ENCODE data around the gene KLK7.
"Not testable (repeated sequence)": the region's sequence is repeated elsewhere in the genome, so short reads cannot be mapped to it uniquely, and the experiment has no call there.

The KLK7 gene

GRCh38 chr19:50977626-50978025 lies 6.1 kb downstream of the KLK7 start:
- H3K9me3 ChIP-seq (ENCODE audit: control insufficient read depth, insufficient read depth, low read length), result no peaks in the 10 kb centered on the region
- no peak overlapping the region for H3K27ac ChIP-seq (ENCODE audit: low read depth, low read length)
- H3K36me3 ChIP-seq (ENCODE audit: control insufficient read depth, insufficient read depth, low read length), result no peaks in the 10 kb centered on the region
- H3K4me3 ChIP-seq (ENCODE audit: low read depth, low read length), result no peak overlapping the region
- H3K27me3 ChIP-seq (ENCODE audit: control insufficient read depth, insufficient read depth, low read length), result no peaks in the 10 kb centered on the region
- H3K9ac ChIP-seq (ENCODE audit: low read depth, low read length), result no peak overlapping the region
- peaks cover 15% of the 10 kb centered on the region for H3K4me1 ChIP-seq (ENCODE audit: control insufficient read depth, insufficient read depth, low read length)

DNA sequence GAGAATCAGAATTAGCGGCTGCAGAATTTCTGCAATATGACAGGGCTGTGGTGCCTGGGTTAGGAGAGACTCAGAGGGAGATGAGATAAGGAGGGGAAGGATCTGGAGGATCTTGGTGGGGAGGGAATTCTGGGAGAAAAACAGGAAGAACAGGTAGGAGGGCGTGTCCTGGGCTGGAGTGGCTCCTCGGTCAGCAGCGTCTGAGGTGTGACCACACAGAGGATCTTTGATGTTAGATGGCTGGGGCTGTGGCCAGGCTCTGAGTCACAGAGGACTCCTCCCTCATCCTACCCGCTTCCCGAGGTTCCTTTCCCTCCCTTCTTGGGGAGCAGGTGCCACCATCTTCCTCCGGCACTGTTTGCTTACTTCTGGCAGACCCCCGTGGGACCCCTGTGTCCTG lies 8.0 kb downstream of the KLK7 start:
- H3K9ac ChIP-seq (ENCODE audit: low read depth, low read length), result no peak overlapping the region
- H3K27me3 ChIP-seq (ENCODE audit: control insufficient read depth, insufficient read depth, low read length), result no peaks in the 10 kb centered on the region
- peaks cover 15% of the 10 kb centered on the region for H3K4me1 ChIP-seq (ENCODE audit: control insufficient read depth, insufficient read depth, low read length)
- H3K9me3 ChIP-seq (ENCODE audit: control insufficient read depth, insufficient read depth, low read length), result no peaks in the 10 kb centered on the region
- no peak overlapping the region for H3K27ac ChIP-seq (ENCODE audit: low read depth, low read length)
- H3K36me3 ChIP-seq (ENCODE audit: control insufficient read depth, insufficient read depth, low read length), result no peaks in the 10 kb centered on the region
- no peak overlapping the region for H3K4me3 ChIP-seq (ENCODE audit: low read depth, low read length)

- Histone ChIP-seq H3K4me3 (ENCODE audit: low read depth, low read length) (no peak overlapping the region), H3K27ac (ENCODE audit: low read depth, low read length) (no peak overlapping the region), H3K27me3 (ENCODE audit: control insufficient read depth, insufficient read depth, low read length) (no peaks in the 10 kb centered on the region), H3K36me3 (ENCODE audit: control insufficient read depth, insufficient read depth, low read length) (no peaks in the 10 kb centered on the region), H3K9me3 (ENCODE audit: control insufficient read depth, insufficient read depth, low read length) (no peaks in the 10 kb centered on the region), H3K9ac (ENCODE audit: low read depth, low read length) (no peak overlapping the region), H3K4me1 (ENCODE audit: control insufficient read depth, insufficient read depth, low read length) (peaks cover 15% of the 10 kb centered on the region)
Measured at GRCh38 chr19:50974702-50975556, 8.8 kb downstream of the KLK7 start.

DNA sequence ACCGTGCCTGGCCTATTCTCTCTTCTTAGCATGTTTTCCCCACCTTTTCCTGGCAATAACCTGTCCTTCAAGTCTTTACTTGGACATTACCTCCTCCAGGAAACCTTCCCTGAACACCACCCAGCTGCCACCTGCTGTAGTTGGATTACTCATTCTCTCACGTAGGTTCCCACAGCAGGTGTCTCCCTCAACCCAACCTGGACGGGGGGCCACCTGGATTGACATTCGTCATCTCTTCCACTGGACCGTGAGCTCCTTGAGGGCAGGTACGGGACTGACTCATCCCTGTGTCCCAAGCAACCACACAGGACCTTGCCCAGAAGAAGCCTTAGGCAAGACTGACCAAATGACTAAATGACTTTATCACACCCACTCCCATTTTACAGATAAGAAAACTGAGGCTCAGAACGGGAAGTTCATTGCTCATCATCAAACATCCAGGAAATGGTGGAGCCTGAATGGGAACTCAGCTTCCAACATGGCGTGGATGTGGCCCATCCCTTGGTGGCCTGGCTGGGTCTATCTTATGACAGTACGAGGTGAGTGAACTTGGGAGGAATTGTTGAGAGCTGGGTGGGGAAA lies 10.8 kb downstream of the KLK7 start:
- Histone ChIP-seq H3K4me1 (ENCODE audit: control insufficient read depth, insufficient read depth, low read length) (peaks cover 10% of the 10 kb centered on the region; the same call in 1 of the 2 replicates), H3K27ac (ENCODE audit: low read depth, low read length) (no peak overlapping the region), H3K36me3 (ENCODE audit: control insufficient read depth, insufficient read depth, low read length) (no peaks in the 10 kb centered on the region), H3K4me3 (ENCODE audit: low read depth, low read length) (no peak overlapping the region), H3K9ac (ENCODE audit: low read depth, low read length) (no peak overlapping the region), H3K27me3 (ENCODE audit: control insufficient read depth, insufficient read depth, low read length) (no peaks in the 10 kb centered on the region), H3K9me3 (ENCODE audit: control insufficient read depth, insufficient read depth, low read length) (no peaks in the 10 kb centered on the region)

DNA sequence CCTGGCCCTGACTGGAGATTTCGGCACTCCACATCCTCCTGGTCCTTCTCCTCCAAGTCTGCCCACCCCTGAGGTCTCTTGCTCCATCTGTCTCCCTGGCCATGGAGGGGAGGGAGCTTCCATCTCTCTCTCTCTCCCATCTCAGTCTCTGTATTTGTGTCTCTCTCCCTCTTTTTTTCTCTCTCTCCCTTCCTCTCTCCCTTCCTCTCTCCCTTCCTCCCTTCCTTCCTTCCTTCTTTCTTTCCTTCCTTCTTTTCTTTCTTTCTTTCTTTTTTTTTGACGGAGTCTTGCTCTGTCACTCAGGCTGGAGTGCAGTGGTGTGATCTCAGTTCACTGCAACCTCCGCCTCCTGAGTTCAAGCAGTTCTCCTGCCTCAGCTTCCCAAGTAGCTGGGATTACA lies 13.9 kb downstream of the KLK7 start:
- not testable (repeated sequence) for H3K4me1 ChIP-seq (ENCODE audit: control insufficient read depth, insufficient read depth, low read length); H3K36me3 ChIP-seq (ENCODE audit: control insufficient read depth, insufficient read depth, low read length); H3K4me3 ChIP-seq (ENCODE audit: low read depth, low read length); H3K27me3 ChIP-seq (ENCODE audit: control insufficient read depth, insufficient read depth, low read length); H3K27ac ChIP-seq (ENCODE audit: low read depth, low read length); H3K9me3 ChIP-seq (ENCODE audit: control insufficient read depth, insufficient read depth, low read length); H3K9ac ChIP-seq (ENCODE audit: low read depth, low read length)

GRCh38 chr19:50969413-50969760 lies 14.3 kb downstream of the KLK7 start, which contains the start of gene KLK6:
KLK6 (minus strand) TSS chr19:50969591; CDS start chr19:50968104, 1,487 bp downstream.
- Histone ChIP-seq H3K9ac (ENCODE audit: low read depth, low read length) (no peak within 1 kb of the TSS), H3K4me1 (ENCODE audit: control insufficient read depth, insufficient read depth, low read length) (0 out of 2 replicates have a peak, but pooled peaks cover 5% of the 10 kb centered on the region), H3K4me3 (ENCODE audit: low read depth, low read length) (no peak within 1 kb of the TSS), H3K27ac (ENCODE audit: low read depth, low read length) (no peak within 1 kb of the TSS), H3K36me3 (ENCODE audit: control insufficient read depth, insufficient read depth, low read length) (no peaks in the 10 kb centered on the region), H3K9me3 (ENCODE audit: control insufficient read depth, insufficient read depth, low read length) (no peaks in the 10 kb centered on the region), H3K27me3 (ENCODE audit: control insufficient read depth, insufficient read depth, low read length) (no peaks in the 10 kb centered on the region)

GRCh38 chr19:50968716-50969412 lies 14.9 kb downstream of the KLK7 start:
- H3K4me1 ChIP-seq (ENCODE audit: control insufficient read depth, insufficient read depth, low read length), result 0 out of 2 replicates have a peak, but pooled peaks cover 5% of the 10 kb centered on the region
- no peak overlapping the region for H3K9ac ChIP-seq (ENCODE audit: low read depth, low read length)
- no peaks in the 10 kb centered on the region for H3K9me3 ChIP-seq (ENCODE audit: control insufficient read depth, insufficient read depth, low read length)
- no peaks in the 10 kb centered on the region for H3K27me3 ChIP-seq (ENCODE audit: control insufficient read depth, insufficient read depth, low read length)
- H3K4me3 ChIP-seq (ENCODE audit: low read depth, low read length), result no peak overlapping the region
- no peaks in the 10 kb centered on the region for H3K36me3 ChIP-seq (ENCODE audit: control insufficient read depth, insufficient read depth, low read length)
- no peak overlapping the region for H3K27ac ChIP-seq (ENCODE audit: low read depth, low read length)

- H3K36me3 ChIP-seq (ENCODE audit: control insufficient read depth, insufficient read depth, low read length), result no peaks in the 10 kb centered on the region
- no peak overlapping the region for H3K27ac ChIP-seq (ENCODE audit: low read depth, low read length)
- 0 out of 2 replicates have a peak, but pooled peaks cover 5% of the 10 kb centered on the region for H3K4me1 ChIP-seq (ENCODE audit: control insufficient read depth, insufficient read depth, low read length)
- no peaks in the 10 kb centered on the region for H3K27me3 ChIP-seq (ENCODE audit: control insufficient read depth, insufficient read depth, low read length)
- H3K9me3 ChIP-seq (ENCODE audit: control insufficient read depth, insufficient read depth, low read length), result no peaks in the 10 kb centered on the region
- no peak overlapping the region for H3K4me3 ChIP-seq (ENCODE audit: low read depth, low read length)
- no peak overlapping the region for H3K9ac ChIP-seq (ENCODE audit: low read depth, low read length)
Measured at GRCh38 chr19:50967929-50968715, 15.6 kb downstream of the KLK7 start.

DNA sequence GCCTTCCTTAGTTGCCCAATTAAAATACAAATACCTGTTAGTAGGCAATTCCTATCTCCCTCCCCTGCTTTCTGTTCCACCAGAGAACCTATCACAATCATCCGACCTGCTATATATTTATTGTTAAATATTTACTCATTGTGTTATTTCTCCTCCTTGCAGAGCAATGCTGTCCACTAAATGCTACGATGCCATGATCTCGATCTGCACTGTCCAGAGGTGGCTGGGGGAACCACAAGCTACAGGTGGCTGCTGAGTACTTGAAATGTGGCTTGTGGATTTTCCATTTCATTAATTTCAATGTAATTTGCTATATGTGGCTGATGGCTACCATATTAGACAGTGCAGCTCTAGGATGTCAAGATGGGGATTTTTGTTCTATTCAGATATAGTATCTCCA lies 19.5 kb downstream of the KLK7 start:
- H3K9me3 ChIP-seq (ENCODE audit: control insufficient read depth, insufficient read depth, low read length), result no peaks in the 10 kb centered on the region
- H3K4me3 ChIP-seq (ENCODE audit: low read depth, low read length), result no peak overlapping the region
- no peak overlapping the region for H3K9ac ChIP-seq (ENCODE audit: low read depth, low read length)
- no peaks in the 10 kb centered on the region for H3K27me3 ChIP-seq (ENCODE audit: control insufficient read depth, insufficient read depth, low read length)
- H3K4me1 ChIP-seq (ENCODE audit: control insufficient read depth, insufficient read depth, low read length), result 0 out of 2 replicates have a peak, but pooled peaks cover 2% of the 10 kb centered on the region
- H3K27ac ChIP-seq (ENCODE audit: low read depth, low read length), result no peak overlapping the region
- H3K36me3 ChIP-seq (ENCODE audit: control insufficient read depth, insufficient read depth, low read length), result no peaks in the 10 kb centered on the region

- Histone ChIP-seq H3K27me3 (ENCODE audit: control insufficient read depth, insufficient read depth, low read length) (no peaks in the 10 kb centered on the region), H3K9ac (ENCODE audit: low read depth, low read length) (no peak overlapping the region), H3K4me1 (ENCODE audit: control insufficient read depth, insufficient read depth, low read length) (no peaks in the 10 kb centered on the region), H3K27ac (ENCODE audit: low read depth, low read length) (no peak overlapping the region), H3K9me3 (ENCODE audit: control insufficient read depth, insufficient read depth, low read length) (no peaks in the 10 kb centered on the region), H3K4me3 (ENCODE audit: low read depth, low read length) (no peak overlapping the region), H3K36me3 (ENCODE audit: control insufficient read depth, insufficient read depth, low read length) (no peaks in the 10 kb centered on the region)
Measured at GRCh38 chr19:50963381-50963780, 20.3 kb downstream of the KLK7 start.
